Skin of body (tissue), 2 donors: ENCODE results near the gene CHCHD6. TPM values are rescaled to one million over a fixed set of nuclear protein-coding genes. Genes with fewer than 3 reads are reported as not detected.

Experiments used
- DNase-seq: peaks from one replicate; lab custom pipeline; 2025; lab: John Stamatoyannopoulos, UW
- total RNA-seq: library from RNA; depleted of rRNA; stranded (reverse); fragments of >200 nt; gene quantifications from one replicate; pipeline ENCODE4 v1.2.3, GENCODE V29; 2014

CHCHD6 gene
- total RNA-seq, 1 donor from 2014 or later = 8.8 TPM

- DNase-seq = no peak
Measured at GRCh38 chr3:126917232-126917804, 213.3 kb downstream of the CHCHD6 start.

GRCh38 chr3:126918355-126918821, 214.3 kb downstream of the CHCHD6 start:
- no peak for DNase-seq

GRCh38 chr3:126921085-126921824, 217.2 kb downstream of the CHCHD6 start:
- no peak for DNase-seq

DNA sequence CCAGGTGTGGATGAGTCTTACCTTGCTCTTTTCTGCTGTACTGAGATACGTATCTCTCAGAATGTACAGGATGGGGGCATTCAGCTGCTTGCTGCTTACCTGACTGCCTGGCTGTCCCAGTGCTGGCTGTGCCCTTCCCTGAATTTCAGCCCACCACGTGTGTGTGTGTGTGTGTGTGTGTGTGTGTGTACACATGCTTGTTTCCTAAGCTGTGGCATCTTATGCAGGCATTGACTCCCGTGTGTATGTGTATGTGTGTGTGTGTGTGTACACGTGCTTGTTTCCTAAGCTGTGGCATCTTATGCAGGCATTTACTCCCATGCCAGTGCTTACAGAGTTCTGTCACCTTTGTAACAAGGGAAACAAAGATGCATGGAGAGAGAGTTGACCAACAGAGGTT, 218.4 kb downstream of the CHCHD6 start:
- no peak for DNase-seq

DNA sequence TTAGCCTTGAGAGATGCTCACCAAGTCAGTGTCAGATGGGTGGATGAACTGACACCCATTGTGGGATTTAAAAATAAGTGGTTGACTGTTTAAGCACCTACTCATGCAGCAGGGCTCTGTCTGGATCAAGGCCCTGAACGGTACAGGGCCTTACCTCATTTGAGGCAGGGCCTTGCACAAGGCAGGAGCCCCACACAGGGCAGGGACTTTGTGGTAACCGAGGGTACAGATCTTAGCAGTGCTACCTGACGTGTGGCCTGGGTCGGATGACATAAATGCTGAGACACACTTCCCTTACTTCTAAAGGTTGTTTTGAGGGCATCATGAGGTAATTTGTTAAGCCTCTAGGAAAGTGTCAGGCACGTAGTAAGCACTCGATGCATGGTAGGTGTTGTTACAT, 219.4 kb downstream of the CHCHD6 start:
- DNase-seq = no peak

DNA sequence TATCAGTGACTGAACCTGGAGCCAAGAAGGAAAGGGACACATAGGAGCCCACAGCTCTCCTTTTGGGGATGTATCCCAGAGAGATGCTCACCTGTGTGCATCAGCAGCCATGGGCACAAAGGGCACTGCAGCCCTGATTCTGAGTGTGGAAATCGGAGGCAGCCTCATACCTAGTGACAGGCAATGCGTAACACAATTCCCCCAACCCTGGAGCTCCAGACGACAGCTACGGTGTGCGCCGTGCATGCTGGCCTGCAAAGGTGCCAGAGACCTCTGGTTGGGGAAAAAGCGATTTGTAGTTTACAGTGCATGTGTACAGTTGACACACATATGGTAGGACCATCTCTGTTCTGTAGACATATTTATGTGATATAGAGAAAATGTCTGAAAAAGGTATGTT, 219.9 kb downstream of the CHCHD6 start:
- no peak for DNase-seq

GRCh38 chr3:126924458-126924857, 220.4 kb downstream of the CHCHD6 start:
- DNase-seq = no peak

- no peak for DNase-seq
Measured at GRCh38 chr3:126925411-126926171, 221.6 kb downstream of the CHCHD6 start.

GRCh38 chr3:126926684-126927400, 222.8 kb downstream of the CHCHD6 start:
- DNase-seq = no peak

- DNase-seq = no peak
Measured at GRCh38 chr3:126927401-126927750, 223.3 kb downstream of the CHCHD6 start.

- DNase-seq = no peak
Measured at GRCh38 chr3:126927846-126928245, 223.8 kb downstream of the CHCHD6 start.

- DNase-seq = no peak
Measured at GRCh38 chr3:126928921-126929474, 225.0 kb downstream of the CHCHD6 start.

DNA sequence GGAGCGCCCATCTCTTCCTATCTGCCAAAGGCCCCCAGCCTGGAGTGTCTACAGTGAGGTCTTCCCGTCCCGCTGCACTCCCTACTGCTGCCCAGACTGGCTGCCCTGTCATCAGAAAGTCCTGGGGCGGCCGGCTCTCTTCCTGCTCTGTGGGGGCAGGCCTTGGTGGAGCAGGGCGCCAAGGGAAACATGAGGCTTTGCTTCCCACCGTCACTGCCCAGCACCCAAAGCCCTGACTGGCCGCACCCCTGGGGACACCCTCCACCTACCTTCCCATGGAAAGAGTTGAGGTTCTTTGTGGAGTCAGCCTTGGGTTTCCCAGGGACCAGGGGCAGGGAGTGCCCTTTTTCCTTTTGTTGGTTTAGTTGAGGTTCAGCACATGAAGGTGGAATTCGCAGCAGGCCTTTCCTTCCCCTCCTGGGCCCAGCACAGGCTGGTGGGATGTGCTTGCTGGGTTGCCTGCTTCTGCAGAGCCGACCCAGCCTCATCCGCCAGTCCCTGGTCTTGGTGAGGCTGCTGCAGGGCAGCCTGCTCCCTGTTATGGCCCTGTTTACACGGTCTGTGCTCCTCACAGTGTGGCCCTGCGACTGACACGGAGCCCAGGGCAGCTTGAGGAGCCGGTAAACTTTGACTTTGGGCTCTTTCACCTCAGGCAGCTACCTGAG, 227.0 kb downstream of the CHCHD6 start:
- DNase-seq = no peak

GRCh38 chr3:126931806-126932187, 227.8 kb downstream of the CHCHD6 start:
- no peak for DNase-seq

DNA sequence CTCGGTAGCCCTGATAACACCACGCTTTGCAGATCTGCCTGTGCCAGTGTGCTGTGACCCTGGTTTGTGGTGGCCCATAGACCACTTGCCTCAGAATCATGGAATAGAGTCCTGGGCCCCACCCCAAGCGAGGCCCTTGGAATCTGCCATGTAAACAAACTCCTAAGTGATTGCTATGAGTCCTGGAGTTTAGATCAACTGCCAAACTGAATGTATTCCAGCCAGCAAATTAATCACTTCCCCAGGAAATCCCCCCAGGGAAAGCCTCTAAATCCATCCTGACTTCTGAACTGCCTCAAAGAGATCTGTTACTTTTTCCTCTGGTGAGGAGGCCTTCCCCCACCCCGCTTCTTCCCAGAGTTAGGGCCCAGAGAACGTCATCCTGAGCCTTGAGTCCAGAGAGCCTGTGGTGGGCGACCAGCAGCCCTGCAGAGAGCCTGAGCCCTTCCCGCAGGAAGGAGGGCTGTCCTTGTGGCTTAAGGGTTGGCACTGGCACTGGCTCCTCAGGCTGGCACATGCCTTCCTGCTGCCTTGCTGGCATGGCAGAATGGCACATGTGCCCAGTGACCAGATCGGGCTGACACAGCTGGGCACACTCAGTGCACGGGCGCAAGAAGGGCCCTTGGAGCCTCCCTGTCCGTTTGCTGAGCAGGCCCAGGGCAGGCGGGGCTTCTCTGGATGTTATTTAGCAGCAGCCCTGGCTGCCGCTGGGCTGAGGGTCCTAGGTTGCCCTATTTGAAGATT, 228.3 kb downstream of the CHCHD6 start:
- no peak for DNase-seq

DNA sequence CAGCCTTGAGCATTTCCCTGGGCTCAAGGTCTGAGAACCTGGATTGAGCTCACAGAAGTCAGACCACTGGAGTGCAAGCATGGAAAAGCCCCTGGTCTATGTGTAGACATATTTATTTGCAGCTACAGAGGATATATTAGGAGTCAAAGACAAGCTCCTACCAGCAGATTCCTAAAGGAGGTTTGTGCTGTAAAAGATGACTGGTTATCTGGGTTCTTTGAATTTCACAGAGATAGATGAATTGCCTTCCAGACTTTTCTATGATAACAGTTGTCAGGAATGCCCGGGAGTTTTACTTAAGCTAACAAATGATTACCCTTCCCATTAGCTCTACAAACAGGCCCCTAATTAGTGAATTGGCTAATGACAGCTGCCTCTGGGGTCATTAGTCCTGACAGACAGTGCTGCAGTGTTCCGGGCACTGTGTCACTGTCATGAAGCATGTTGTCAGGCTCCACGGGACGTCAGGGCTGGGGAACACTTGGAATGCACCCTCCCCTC, 230.0 kb downstream of the CHCHD6 start:
- no peak for DNase-seq

GRCh38 chr3:126934991-126935390, 231.0 kb downstream of the CHCHD6 start:
- DNase-seq = no peak

DNA sequence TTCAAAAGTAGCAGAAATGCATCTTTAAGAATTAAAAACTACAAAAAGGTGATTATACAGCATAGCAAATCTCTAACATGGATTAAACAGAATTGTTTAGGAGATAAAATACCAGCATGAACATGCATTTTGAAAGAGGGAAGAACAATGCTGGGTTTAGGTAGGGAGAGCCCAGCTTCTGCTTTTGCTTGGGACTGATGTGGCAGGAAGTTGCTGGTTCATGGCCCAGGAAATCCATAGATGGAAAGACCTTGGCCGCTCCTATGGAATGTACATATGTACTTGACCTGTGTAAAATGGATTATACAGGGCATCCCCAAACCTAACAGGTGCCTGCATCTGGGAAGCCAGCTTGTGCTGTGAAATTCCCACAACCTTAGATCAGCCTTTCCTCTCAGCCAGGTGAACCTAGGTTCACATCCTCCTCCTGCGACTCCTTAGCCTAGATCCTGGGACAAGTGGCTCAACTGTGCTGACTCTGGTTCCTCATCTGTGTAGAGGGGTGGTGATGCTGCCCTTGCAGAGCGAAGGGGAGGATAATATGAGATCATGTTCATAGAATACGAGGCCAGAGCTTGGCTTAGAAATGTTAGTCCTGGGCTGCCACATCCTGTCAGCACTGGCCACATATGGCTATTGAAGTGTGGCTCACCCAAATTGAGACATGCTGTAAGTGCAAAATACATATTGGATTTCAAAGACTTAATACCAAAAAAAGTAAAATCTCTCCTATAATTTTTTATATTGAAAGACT, 231.9 kb downstream of the CHCHD6 start:
- no peak for DNase-seq

GRCh38 chr3:126936853-126937425, 232.9 kb downstream of the CHCHD6 start:
- no peak for DNase-seq
